Measurements from ENCODE around the gene DCUN1D1.

The DCUN1D1 gene

DNA sequence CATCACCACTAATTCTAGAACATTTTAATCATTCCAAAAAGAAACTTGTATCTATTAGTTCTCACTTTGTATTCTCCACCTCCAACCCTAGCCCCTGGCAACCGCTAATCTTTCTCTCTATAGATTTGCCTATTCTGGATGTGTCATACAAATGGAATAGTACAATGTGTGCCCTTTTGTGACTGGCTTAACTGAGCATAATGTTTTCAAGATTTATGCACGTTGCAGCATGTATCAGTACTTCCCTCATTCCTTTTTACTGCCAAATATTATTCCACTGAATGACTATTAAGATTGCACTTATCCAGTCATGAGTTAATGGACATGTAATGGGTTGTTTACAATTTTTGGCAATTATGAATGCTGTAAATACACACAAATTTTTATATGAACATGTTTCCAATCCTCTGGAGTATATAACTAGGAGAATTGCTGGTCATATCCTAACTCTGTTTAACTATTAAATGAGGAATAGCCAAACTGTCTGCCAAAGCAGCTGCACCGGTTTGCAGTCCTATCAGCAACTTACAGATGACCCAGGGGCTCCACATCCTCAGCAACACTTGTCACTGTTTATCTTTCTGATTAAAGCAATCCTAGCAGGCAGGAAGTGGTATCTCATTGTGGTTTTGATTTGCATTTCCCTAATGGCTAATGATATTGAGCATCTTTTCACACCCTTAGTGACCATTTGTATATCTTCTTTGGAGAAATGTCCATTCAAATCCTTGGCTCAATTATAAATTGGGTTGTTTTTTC lies 42.9 kb downstream of the DCUN1D1 start:
- H3K4me3 ChIP-seq (ENCODE audit: low read depth, low read length): no peak overlapping the region

DNA sequence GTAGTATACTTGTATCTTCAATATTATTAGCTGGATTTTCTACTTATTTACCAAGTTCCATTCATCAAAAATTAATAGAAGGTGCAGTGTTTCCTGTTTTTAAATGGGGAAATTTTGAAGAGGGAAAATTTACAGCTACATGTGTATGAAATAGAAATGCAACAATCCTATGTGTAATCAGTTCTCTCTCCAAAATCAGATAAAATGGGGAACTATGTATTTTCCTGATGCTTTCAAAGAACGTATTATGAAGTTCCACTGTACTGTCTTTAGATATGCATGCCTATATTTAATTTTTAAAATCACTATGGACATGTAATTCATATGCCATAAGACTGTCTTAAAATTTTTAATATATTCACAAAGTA lies 43.4 kb downstream of the DCUN1D1 start:
- no peak overlapping the region for H3K4me3 ChIP-seq (ENCODE audit: low read depth, low read length)

DNA sequence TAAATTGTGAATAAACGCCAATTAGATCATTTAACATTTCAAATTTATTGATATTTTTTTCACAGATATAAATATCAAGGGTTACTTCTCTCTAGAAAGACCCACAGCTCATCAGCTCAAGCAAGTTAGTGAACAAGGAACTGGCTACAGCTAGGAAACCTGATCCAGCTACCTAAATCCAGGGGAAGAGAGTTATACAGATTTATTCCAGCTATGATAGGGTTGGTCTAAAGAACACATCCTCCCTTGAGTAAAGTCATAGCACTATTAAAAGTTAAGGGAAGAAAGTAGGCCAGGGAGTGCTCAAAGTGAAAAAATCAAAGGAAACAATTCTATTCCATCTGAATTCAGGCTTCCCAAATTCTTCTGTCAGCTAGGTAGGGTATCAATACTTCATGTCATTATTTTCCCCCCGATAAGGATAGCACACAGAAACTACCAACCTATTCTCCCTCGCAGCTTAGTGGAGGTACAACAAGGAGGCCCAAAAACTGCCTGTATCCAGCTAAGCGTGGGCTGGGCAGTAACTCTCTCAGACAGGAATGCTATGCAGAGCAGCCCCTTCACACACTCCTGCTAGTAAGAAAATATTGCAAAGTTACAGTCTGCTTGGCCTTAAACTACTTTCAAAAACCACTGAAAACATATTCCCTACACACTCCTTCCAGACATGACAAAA lies 44.0 kb downstream of the DCUN1D1 start:
- no peak overlapping the region for H3K4me3 ChIP-seq (ENCODE audit: low read depth, low read length)

DNA sequence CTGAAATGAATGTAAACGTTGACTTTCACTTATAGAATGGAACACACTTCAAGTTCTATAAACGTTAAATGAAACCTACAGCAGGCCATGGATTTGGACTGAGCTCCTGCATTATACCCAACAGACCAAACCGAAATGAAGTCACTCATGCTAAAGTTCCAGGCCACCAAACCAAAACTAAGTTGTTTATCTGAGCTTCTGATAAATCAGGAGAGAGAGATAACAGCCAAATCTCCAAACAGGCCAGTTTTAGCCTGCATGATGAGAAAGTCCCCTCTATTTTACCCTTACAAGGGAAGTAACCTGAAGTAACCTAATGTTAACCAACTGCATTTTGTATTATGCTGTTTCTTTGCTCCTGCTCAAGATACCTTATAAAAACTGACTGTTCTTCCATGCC lies 44.5 kb downstream of the DCUN1D1 start:
- no peak overlapping the region for H3K4me3 ChIP-seq (ENCODE audit: low read depth, low read length)

DNA sequence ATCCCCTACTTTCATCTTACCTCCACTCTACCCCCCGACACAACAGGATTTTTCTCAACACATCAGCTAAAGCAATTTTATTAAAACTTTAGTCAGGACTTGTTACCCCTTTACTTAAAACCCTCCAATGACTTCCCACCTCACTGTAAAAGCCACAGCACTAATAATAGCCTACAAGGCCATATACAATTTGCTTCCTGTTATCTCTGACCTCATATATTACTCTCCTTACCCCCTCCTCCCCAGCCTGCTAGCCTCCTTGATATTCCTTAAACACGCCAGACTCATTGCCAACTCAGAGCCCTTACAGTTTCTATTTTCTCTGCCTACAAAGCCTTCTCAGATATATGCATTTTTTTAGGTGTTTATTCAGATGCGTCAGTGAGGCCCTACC lies 54.4 kb downstream of the DCUN1D1 start:
- no peak overlapping the region for H3K4me3 ChIP-seq (ENCODE audit: low read depth, low read length)

DNA sequence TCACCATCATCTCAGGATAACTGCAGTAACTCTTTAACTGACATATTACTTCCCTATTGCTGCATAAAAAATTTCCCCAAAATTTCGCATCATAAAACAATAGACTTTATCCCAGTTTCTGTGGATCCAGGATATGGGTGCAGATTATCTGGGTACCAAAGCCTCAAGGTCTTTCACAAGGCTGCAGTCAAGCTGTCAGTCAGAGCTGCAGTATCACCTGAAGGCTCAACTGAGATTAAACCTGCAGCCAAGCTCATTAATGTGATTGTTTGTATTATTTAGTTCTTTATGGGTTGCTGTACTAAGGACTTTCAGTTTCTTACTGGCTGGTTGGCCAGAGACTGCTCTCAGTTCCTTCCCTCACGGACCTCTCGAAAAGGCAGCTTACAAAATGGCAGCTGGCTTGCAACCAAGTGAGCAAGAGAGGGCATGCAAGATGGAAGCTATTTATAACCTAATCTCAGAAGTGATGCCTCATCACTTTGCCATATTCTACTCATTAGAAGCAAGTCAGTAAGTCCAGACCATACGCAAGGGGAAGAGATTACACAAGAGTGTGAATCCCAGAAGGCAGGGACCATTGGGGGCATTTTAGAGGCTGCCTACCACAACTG lies 54.9 kb downstream of the DCUN1D1 start:
- no peak overlapping the region for H3K4me3 ChIP-seq (ENCODE audit: low read depth, low read length)

DNA sequence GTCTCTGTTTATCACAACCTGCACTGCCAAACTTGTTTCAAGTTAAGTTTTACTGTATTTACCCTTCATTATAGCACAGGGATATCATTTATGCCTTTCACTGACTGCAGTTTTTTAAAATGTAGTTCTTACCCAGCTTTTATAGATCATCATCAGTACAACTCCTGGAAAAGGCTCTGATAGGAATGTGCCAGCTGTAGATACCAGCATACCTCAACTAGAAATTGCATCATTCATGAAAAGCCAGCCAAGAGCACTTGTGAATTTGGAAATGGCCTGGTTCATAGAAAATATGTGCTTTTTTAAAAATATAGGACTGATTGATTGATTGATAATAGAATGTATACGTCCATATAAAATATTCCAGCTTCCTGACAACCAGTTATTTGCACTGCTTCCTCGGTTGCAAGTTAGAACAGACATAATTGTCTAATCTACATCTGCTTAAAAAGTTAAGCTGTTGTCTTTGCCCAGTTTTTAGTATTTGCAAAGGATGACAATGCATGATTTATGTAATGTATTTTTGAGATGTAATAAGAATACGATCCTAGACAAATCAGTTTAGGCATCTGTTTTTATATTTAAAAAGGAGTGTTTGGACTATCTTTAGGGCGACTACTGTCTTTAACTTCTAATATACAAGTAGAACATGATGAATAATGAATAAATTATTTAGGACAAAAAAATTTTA lies 58.5 kb downstream of the DCUN1D1 start:
- H3K4me3 ChIP-seq (ENCODE audit: low read depth, low read length): no peak overlapping the region

DNA sequence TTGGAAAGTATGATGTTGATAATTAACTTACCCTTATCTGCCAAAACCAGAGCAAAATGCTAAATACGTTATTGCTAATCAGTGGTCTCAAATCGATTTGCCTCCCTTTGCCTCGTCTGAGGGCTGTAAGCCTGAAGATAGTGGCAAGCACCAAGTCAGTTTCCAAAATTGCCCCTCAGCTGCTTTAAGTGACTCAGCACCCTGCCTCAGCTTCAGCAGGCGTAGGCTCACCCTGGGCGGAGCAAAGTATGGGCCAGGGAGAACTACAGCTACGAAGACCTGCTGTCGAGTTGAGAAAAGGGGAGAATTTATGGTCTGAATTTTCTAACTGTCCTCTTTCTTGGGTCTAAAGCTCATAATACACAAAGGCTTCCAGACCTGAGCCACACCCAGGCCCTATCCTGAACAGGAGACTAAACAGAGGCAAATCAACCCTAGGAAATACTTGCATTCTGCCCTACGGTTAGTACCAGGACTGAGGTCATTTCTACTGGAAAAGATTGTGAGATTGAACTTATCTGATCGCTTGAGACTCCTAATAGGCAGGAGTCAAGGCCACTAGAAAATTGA lies 59.7 kb downstream of the DCUN1D1 start:
- H3K4me3 ChIP-seq (ENCODE audit: low read depth, low read length): no peak overlapping the region

DNA sequence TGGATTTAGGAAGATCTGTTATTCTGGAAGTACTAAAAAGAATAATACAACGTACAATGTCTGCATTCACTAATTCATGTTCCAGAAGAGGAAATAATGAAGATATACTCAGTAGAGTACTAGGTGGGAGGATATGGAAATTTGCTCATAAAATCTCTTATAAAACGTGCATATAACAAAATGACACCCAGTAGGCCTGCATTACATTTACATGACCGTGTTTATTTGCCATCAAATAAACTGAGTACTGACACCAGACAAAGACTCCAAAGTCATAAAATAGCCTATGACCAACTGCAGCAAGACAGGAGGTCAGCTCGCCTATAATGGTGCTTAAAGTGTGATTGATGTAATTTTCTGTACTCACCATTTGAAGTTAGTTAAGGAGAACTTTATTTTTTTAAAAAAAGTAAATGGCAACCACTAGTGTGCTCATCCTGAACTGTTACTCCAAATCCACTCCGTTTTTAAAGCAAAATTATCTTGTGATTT lies 60.4 kb downstream of the DCUN1D1 start:
- H3K4me3 ChIP-seq (ENCODE audit: low read depth, low read length): no peak overlapping the region

DNA sequence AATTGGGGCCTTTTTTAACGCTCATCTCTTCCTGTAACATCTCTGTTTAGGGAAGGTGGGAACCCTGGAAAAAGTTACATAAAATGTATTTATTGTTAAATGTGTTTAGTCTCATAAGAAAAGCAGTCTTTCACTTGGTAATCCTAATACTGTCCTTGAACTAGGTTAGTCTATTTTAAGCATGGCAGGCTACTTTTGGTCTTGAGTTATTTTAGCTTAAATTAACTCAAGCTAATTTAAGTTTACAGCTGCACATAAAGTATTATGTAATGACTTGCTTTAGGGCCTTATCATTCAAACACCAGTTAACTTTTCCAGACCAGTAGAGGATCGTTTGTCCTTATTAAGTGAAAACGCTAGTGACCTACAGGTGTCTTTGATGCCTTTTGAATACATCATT lies 63.2 kb downstream of the DCUN1D1 start:
- H3K4me3 ChIP-seq (ENCODE audit: low read depth, low read length): no peak overlapping the region

DNA sequence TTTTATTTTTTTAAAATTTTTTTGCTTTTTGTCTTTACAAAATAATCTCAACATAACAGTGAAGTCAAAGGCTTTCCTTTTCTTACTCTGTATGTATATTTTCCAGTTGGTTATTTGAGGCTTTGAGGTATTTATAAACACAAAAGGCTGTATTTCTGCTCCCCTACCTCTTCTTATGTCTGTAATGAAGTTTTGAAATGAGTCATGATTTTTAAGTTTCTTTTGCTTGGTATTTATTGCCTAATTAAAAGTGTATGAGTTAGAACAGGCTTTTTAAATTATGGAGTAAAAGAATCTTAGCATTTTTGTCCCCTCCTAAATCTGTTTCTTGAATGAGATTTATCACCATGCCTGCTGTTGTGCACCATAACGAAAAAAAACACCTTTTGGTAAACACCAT lies 66.0 kb downstream of the DCUN1D1 start:
- H3K4me3 ChIP-seq (ENCODE audit: low read depth, low read length): no peak overlapping the region

DNA sequence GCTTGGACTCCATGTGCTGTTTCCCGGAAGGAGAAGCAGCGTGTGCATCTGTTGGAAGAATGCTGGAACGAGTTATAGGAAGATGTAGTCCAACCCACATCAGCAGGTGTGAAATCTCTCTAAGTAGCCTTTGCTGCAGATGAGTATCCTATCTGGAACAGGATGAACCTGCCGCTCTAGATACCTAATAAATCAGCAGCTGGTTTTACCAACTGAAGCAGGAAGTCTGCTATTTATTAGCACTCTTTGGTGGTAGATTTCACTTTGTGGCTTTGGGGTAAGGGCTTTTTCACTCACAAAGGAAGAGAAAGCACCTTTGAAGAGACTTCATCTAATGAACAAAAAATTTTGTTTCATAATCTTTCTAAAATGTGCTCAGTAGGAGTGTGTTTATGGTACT lies 66.4 kb downstream of the DCUN1D1 start:
- no peak overlapping the region for H3K4me3 ChIP-seq (ENCODE audit: low read depth, low read length)

DNA sequence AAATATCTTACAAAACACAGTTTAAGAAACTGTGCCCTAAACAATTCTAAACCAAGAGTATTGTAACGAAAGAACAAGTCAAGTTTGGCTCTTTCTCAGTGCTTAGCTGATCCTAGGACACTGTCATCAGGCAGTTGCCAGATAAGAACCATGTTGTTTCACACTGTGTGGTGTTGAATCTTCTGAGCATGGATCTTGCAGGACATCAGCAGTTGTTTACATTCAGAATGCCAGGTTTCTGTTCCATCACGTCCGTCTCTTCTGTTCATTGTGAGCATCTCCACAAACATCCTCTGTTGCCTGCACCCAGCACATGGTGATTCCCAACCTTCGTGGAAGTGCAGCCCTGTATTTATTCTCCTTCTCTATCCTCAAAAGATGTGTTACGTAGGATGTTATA lies 67.9 kb downstream of the DCUN1D1 start:
- H3K4me3 ChIP-seq (ENCODE audit: low read depth, low read length): no peak overlapping the region

DNA sequence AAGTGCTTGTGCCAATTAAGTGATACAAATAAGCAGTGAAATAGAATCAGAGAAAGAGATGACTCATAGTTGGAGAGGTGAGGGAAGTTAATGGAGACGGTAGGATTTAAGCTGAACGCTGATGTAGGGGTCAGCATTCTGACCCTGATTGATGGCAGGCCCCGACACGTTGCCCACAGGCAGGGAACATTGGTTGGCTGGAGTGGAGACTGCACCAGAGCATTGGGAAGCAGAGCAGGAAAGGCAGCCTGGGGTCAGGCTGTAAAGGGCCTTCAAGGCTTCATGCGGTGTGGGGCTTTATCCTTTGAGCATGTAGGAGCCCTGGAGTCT lies 68.6 kb downstream of the DCUN1D1 start:
- H3K4me3 ChIP-seq (ENCODE audit: low read depth, low read length): no peak overlapping the region

DNA sequence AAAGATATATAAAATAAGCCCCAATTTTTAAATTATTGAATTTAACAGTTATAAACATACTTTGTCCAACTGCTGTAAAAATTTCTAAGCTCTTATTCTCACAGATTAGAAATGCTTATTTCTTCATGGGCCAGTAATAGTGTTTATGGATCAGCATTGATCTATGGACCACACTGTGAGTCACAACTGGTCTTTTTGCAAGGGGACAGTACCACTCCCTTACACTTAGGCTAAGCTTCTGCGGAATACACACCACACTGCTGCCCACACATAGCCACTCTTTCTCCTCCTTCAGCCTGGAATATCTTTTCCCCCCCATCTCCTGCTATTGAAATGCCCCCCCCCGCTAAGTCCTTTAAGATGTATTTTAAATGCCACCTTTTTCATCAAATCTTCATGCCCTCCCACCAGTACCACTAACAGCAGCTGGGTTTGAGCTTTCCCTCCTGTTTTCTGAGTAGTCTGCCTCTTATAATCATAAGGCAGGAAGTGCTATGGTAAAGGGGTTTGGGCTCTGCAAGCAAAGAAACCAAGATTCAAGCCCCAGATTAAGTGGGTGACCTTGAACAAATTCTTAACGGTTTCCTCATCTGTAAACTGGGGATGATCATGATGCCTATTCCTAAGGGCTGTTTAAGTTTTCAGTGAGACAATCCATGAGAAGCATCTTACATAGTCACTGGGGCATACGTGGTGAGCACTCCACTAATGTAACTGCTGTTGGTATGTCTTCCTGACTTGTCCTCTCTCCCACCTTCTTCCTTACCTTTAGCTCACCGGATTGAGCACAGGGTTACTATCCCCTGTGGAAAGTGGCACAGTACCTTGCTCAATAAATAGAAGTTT lies 69.2 kb downstream of the DCUN1D1 start:
- no peak overlapping the region for H3K4me3 ChIP-seq (ENCODE audit: low read depth, low read length)

DNA sequence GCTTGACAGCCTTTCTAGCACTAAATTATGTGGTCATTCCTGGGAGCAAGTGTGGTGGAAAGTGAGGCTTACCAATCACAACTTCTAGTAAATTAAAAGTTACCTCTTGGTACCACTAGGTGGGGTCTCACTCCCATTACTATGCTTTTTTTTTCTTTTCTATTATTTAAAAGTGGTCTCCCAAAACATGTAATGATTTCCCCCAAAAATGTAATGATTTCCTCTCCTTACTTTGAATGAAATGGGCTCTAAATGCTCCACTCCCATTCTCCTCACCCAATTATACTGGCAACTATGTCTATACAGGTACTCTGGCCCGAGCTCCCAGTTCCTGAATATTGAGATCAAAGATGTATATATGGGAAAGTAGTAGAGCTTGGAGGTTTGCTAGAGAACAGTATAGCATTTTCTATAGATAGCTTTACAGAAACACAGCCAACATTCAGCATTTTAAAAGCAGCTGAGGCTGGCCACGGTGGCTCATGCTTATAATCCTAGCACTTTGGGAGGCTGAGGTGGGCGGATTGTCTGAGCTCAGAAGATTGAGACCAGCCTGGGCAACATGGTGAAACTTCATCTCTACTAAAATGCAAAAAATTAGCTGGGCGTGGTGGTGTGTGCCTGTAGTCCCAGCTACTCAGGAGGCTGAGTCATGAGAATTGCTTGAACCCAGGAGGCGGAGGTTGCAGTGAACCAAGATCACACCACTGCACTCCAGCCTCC lies 70.9 kb downstream of the DCUN1D1 start:
- no peak overlapping the region for H3K4me3 ChIP-seq (ENCODE audit: low read depth, low read length)

DNA sequence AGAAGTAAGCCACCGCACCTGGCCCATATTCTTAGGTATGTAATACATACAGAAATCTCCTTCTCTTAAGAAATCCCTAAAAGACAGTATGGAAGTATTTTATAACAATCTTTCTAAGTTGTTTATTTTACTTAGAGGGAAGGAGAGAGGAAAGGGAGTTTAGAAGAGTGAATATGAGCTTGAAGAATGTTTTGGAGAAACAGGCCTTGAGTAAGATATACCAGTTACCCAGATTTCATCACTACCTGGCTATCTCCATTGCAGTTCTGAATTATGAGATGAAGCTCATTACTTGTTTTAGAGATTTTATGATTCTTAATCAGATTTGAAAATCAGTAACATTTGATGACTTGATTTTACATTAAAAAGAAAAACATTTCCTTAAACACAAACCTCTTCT lies 71.9 kb downstream of the DCUN1D1 start:
- no peak overlapping the region for H3K4me3 ChIP-seq (ENCODE audit: low read depth, low read length)

DNA sequence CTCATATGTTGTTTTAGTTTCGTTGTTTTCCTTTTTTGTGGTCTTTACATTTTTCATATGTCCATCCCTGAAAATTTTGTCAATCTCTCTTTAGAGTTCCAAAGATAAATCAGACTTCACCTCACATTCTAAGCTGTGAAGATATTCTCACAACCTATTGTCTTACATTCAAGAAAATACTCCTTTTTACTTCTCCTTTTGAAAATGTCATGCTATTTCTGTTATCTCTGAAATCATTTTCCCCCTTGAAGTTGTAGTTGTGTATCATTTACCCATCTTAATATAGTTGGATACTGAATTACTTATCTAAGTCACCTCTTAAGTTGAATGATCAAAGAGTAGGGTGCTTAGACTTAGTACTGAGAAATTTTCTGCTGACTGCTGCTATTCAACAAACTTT lies 74.3 kb downstream of the DCUN1D1 start:
- H3K4me3 ChIP-seq (ENCODE audit: low read depth, low read length): no peak overlapping the region

DNA sequence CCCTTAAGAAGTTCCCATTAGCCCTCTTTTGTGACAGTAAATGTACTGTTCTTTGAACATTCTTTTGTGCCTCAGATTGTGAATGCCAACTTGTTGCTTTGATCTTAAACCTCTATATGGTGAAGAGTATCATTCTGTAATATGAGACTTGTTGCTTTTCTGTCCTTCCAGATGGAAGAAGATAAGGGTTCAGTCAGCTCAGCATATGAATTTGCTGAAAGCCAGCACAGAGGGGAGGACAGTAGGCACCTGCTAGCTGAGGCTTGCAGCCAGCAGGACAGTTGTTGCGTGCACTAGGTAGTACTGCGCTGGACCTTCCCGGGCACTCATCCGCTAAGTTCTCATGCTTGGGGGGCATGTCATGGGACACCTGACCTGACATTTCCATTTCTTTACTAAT lies 74.7 kb downstream of the DCUN1D1 start:
- H3K4me3 ChIP-seq (ENCODE audit: low read depth, low read length): no peak overlapping the region

DNA sequence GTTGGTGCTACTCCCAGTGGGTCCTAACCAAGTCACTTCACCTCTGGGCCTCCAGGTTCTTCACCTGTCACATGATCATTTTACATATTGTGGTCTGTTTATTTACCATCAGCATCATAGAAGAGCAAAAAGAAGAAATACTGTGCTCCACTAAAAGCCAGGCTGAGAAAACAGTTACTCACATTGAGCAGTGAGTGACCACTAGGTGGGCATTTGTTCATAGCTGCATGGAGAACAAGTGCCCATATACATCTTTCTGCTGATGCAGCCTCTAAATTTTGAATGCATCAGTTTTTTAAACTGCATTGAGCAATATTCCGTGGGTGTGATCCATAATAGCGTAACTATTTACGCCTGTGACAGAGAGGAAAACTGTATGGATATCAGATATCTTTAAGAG lies 76.2 kb downstream of the DCUN1D1 start:
- no peak overlapping the region for H3K4me3 ChIP-seq (ENCODE audit: low read depth, low read length)

All from iPS-11a (cell line).